GM18858 (cell line): ENCODE results near the gene RNF5.
"Not testable (repeated sequence)": the region's sequence is repeated elsewhere in the genome, so short reads cannot be mapped to it uniquely, and the experiment has no call there.

Experiments
- ATAC-seq: cut with Tn5 transposase; IDR thresholded peaks from one replicate; pipeline ENCODE4 v1.9.1; 2021; ENCODE audit not compliant: unreplicated experiment

The RNF5 gene

GRCh38 chr6:32175322-32175710 lies 2.9 kb upstream of the RNF5 start:
- no peak for ATAC-seq

GRCh38 chr6:32175711-32176475 lies 2.3 kb upstream of the RNF5 start, which contains the start of gene AGPAT1:
AGPAT1 (minus strand) TSS chr6:32176084; CDS start chr6:32171496, 4,588 bp downstream.
- ATAC-seq = no peak

GRCh38 chr6:32176476-32177182 lies 1.6 kb upstream of the RNF5 start:
- no peak for ATAC-seq

- no peak for ATAC-seq
Observed at GRCh38 chr6:32177183-32177787, 920 bp upstream of the RNF5 start.

- ATAC-seq = no peak
Observed at GRCh38 chr6:32178547-32179440, 589 bp downstream of the RNF5 start.

DNA sequence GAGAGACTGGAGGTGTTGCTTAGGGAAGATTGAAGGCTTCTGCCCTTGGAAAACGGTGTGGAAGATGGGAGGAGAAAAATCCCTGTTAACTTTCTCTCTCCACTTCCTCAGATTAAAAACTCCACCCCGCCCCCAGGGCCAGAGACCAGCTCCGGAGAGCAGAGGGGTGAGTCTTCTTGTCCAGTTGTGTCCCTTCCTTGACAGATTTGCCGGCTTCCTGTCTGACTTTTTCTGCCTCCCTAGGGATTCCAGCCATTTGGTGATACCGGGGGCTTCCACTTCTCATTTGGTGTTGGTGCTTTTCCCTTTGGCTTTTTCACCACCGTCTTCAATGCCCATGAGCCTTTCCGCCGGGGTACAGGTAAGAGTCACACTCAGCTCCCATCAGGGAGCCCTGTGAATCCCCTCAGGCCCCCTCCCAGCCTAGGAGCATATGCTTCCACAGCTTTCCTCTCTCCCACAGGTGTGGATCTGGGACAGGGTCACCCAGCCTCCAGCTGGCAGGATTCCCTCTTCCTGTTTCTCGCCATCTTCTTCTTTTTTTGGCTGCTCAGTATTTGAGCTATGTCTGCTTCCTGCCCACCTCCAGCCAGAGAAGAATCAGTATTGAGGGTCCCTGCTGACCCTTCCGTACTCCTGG lies 1.7 kb downstream of the RNF5 start:
- ATAC-seq = no peak

DNA sequence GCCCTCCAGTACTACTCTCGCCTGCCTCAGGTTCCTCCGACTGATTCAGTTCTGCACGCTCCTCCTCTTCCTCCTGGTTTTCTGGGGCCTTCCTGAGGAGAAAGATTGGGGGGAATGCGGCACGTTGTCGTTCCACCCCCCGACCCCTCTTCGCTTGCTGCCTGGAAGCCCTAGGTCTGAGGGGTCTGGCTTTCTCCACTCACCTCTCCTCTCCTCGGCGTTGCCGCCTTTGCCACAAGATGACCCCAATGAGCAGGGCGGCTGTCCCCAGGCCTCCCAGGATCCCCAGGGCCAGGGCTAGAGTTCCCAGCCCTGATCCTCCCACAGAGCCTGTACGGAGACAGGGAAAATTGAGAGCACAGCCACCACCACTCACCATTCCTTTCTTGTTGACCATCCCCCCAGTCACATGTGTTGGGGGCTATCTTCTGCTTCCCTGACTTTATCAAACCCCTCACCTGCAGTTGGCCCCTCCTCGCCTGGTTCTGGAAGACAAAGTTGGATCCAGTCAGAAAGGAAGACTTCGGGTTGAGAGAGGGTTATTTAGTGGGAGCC lies 3.0 kb downstream of the RNF5 start:
- ATAC-seq = no peak

DNA sequence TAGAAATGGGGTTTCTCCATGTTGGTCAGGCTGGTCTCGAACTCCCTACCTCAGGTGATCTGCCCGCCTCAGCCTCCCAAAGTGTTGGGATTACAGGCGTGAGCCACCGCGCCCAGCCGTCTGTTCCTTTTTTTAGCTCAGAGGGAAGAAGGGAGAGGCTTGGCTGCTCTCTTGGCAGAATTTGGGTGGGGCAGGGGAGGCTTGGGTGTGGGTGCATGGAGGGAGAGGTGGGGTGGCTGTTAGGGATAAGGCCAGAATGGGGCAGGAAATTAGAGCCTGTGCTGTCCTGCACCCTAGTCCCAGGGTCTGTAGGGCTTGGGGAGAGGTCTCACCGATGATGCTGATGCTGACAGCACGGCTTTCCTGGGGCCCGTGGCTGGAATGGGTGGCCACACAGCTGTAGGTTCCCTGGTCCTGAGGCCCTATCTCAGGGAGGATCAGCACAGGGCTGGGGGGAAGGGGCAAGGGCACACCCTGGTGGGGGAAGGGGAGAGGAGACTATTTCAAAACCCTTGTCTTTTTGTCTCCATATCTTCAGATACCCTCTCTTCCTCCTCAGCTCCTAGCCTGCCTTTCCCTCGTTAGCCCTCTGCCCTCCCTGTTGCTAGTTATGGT lies 3.8 kb downstream of the RNF5 start:
- ATAC-seq = no peak

GRCh38 chr6:32182555-32182981 lies 4.4 kb downstream of the RNF5 start:
- no peak for ATAC-seq

- no peak for ATAC-seq
Observed at GRCh38 chr6:32183030-32183429, 4.8 kb downstream of the RNF5 start.

DNA sequence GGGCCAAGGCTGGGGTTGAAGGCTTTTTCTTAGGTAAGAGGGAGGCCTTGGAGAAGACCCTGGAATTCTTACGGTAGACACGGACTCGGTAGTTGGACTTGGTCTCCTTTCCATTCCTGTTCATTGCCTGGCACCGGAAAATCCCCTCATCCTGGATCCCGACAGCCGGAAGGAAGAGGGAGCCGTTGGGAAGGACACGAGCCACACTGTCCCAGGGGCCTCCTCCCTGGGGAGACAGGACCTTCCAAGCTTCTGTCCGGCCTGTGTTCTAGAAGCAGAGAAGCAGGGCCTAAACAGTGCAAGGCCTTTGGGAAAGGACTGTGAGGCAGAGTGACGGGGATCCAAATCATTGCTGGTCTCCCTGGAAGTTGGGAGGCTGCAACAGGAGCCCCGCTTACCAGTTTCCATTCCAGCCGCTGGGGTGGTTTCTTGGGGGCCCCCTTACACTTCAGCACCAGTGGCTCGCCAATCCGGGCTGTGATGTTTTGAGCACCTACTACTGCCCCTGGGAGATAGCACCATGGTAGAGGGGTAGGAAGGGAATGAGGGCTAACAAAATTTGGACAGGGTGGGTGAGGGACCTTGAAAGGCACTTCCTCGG lies 5.4 kb downstream of the RNF5 start:
- no peak for ATAC-seq

GRCh38 chr6:32184084-32184640 lies 6.0 kb downstream of the RNF5 start, which contains the start of gene AGER:
AGER (minus strand) TSS chr6:32184253; CDS start chr6:32184222, 31 bp downstream.
- ATAC-seq = no peak

- ATAC-seq = not testable (repeated sequence)
Observed at GRCh38 chr6:32185681-32186131, 7.5 kb downstream of the RNF5 start.

- ATAC-seq = not testable (repeated sequence)
Observed at GRCh38 chr6:32186151-32186840, 8.1 kb downstream of the RNF5 start.

GRCh38 chr6:32187009-32187709 lies 9.0 kb downstream of the RNF5 start:
- ATAC-seq = no peak

GRCh38 chr6:32187725-32188380 lies 9.6 kb downstream of the RNF5 start:
- ATAC-seq = not testable (repeated sequence)
